ENCODE measurements around the gene CACNA1C.

GRCh38 chr12:2208837-2209635 lies 156.2 kb downstream of the CACNA1C start:
- TF ChIP-seq CTCF (conservative IDR thresholded peaks at IDR 0.05) (no peak), EZH2 (IDR thresholded peaks at IDR 0.05; ENCODE audit: low read depth) (no peak)

Data from PC-9 (cell line).